ENCODE results near the gene NCAPH2.
"Not testable (repeated sequence)": the region's sequence is repeated elsewhere in the genome, so short reads cannot be mapped to it uniquely, and the experiment has no call there.

The NCAPH2 gene

GRCh38 chr22:50519151-50519550 is 11.1 kb downstream of the NCAPH2 start:
- no peak for DNase-seq (ENCODE audit: low read depth)

- DNase-seq (ENCODE audit: low read depth): not testable (repeated sequence)
Measured at GRCh38 chr22:50520184-50520583, 12.2 kb downstream of the NCAPH2 start.

- DNase-seq (ENCODE audit: low read depth): no peak
Measured at GRCh38 chr22:50520826-50521453, 12.9 kb downstream of the NCAPH2 start.

- DNase-seq (ENCODE audit: low read depth): no peak
Measured at GRCh38 chr22:50521710-50522109, 13.7 kb downstream of the NCAPH2 start.

DNA sequence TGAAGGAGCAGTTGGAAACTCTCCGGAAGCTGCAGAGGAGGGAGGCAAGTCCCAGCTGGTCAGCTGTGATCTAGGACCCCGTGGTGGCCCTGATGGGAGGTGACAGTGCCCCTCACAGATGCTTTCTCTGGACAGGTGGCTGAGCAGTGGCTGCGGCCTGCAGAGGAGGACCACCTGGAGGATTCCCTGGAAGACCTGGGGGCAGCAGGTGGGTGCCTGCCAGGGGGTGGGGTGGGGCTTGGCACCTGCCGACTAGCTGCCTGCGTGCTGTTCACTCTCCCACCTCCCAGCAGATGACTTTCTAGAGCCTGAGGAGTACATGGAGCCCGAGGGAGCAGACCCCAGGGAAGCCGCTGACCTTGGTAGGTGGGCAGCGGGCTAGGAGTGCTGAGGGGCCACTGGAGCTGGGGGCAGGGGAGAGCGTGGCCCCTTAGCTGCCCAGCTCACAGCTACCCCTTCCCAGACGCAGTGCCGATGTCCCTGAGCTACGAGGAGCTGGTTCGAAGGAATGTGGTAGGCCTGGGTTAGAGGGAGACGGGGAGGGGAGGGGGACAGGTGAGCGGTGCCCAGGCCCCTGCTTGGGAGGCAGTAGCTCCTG is 14.3 kb downstream of the NCAPH2 start:
- no peak for DNase-seq (ENCODE audit: low read depth)

GRCh38 chr22:50522806-50523438 is 14.9 kb downstream of the NCAPH2 start:
- no peak for DNase-seq (ENCODE audit: low read depth)

- no peak for DNase-seq (ENCODE audit: low read depth)
Measured at GRCh38 chr22:50523458-50523805, 15.4 kb downstream of the NCAPH2 start.

DNA sequence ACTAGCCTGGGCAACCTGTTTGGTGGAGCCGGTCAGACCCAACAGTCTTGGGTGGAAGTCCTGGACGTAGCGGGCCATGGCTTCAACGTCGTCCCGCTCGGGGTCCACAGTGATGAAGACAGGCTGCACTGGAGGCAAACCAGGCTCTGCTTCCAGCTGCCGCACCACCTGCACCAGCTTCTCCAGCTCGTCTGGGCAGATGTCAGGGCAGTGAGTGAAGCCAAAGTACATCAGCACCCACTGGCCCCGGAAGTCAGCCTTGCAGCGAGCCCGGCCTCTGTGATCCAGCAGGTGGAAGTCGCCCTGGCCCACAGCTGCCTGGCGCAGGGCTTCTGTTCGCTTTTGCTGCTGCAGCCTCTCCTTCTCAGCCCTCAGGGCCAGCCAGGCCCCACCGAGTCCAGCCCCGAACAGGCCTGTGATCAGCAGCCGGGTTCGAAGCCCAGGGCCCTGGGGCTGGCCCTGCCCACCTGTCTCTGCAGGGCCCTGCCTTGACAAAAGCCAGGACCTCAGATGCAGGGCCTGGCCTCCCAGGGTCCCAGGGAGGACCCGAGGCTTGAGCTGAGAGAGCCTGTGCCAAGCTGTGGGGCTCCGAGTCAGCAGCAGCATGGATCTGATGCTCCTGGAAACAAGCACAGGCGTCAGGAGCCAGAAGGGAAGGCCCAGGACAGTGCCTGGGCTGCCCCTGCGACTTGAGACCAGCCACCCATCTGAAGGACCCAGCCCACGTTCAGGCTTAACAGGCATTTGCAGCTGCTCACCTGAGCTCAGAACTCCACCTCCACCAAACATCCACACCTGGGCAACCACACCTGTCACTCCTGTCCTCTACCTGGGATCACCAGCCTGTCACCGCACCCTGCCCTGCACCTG is 16.0 kb downstream of the NCAPH2 start:
- DNase-seq (ENCODE audit: low read depth): no peak

DNA sequence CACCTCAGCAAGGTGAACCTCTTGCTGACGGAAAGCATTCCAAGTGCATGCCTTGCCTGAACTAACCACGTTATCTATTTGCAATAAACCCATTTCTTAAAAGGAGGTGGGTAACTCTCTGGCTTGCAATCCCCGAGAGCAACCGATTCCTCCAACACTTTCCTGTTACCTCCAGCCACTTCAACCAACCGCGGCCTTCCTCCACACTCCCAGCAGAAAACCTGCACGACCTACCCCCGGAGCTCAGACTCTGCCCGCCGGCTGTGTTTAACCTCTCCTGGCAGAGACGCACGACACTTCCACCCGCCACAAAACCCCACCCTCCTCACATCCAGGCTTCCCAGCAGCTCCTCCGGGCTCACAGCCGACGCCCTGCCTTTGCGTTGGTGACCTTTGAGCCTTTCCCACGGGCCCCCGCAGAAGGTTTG is 16.7 kb downstream of the NCAPH2 start:
- DNase-seq (ENCODE audit: low read depth): no peak

DNA sequence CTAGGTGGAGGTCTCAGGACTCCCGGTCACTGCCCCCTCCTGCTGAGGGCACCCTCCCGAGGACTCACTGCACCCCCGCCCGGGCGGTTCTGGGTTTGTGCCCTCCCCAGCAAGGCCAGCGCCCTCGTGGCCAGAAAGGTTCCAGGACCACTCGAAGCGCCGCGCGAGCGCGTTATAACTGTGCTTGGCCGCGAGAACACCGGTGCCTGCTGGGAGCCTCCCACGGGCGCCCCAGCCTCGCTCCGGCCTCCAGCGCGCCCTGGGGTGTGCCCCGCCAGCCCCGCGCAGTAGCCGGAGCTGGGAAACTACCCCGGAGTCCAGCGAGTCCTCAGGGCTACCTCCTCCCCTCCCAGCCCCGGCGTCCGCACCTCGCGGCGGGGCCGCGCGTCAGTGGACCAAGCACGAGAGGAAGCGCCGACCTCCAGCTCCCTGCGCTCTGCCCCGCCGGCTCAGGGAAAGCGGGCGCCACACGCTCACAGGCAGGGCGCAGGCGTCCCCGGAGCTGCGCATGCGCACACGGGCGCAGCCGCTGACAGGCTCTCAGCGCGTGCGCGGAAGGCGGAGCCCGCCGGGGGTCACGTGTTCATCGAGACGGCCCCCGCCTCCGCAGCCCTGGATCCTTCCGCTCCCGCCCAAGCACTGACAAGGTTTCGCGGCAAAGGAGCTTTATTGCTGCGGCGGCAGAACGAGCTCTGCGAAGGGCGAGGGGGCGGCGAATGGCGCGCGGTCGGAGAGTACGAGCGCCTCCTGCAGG is 17.3 kb downstream of the NCAPH2 start, which contains the start of gene SCO2:
TSS of gene SCO2 (minus strand) at position 495 of the 754 bp plus-strand sequence. CDS start 1,187 bp downstream, outside the sequence.
- DNase-seq (ENCODE audit: low read depth): peak; percentile 96

- no peak for DNase-seq (ENCODE audit: low read depth)
Measured at GRCh38 chr22:50525858-50526107, 17.8 kb downstream of the NCAPH2 start.

- DNase-seq (ENCODE audit: low read depth): peak; percentile 64
Measured at GRCh38 chr22:50526108-50526833, 18.2 kb downstream of the NCAPH2 start.

DNA sequence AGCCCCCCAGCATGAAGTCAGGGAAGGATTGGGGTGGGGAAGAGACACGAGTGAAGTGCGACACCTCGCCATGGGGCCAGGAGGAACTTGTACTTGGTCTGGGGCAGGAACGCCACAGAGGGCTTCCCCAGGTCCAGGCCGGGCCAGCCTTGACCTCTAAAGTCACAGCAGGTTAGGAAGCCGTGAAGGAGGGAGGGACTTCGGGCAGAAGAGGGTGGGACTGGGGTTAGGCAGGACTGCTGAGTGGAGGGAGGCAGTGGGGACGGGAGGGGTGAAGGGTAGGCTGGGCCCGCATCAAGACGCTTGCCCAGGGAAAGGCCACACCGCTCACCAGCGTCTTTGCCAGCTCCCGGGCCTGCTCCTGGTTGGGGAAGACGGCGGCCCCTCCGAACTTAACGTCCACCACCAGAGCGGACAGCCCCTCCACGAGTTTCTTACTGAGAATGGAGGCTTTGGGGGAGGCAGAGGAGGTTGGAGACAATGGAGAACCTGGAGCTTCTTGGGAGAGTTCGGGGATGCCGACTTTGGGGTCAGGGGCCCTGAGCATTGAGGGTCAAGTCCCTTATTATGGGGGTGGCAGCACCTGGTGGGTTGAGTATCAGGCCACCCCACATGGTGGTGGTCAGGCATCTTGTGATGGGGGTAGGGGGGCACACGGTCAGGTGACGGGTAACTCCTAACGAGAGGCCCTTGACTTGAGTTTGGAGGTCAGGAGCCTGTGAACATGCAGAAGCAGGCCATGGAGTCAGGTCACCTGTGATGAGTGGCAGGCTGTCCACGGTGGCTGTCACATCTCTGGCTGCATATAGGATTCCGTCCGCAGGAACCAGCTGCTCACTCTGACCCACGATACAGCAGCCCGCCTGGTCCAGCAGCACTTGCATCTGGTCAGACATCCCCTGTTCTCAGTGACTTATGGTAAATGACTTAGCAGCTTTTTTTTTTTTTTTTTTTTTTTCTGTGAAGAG is 19.1 kb downstream of the NCAPH2 start:
- peak; percentile 65 for DNase-seq (ENCODE audit: low read depth)

DNA sequence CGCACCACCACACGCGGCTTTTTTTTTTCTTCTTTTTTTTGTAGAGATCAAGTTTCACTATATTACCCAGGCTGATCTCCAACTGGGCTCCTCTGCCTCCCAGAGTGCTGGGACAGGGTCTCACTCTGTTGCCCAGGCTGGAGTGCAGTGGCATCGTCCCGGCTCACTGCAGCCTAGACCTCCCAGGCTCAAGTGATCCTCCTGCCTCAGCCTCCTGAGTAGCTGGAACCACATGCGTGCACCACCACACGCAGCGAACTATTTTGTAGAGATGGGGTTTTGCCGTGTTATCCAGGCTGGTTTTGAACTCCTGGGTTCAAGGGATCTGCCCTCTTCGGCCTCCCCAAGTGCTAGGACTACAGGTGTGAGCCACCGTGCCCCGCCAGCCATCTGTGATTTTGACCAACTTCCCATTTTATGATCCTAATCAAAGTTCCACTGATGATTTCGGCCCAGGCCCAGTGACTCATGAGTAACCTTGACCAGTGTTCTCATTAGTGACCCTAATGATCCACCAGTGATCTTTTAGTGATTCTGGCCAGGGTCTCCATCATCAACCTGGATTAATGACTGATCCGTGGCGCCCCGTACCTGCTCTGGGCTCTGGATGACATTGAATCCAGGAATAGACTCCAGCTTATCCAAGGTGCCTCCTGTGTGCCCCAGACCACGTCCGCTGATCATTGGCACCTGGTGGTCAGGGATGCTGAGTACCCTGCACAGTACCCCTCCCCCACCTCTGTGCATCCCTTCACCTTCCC is 20.1 kb downstream of the NCAPH2 start:
- DNase-seq (ENCODE audit: low read depth): no peak

GRCh38 chr22:50528682-50529415 is 20.8 kb downstream of the NCAPH2 start:
- no peak for DNase-seq (ENCODE audit: low read depth)

DNA sequence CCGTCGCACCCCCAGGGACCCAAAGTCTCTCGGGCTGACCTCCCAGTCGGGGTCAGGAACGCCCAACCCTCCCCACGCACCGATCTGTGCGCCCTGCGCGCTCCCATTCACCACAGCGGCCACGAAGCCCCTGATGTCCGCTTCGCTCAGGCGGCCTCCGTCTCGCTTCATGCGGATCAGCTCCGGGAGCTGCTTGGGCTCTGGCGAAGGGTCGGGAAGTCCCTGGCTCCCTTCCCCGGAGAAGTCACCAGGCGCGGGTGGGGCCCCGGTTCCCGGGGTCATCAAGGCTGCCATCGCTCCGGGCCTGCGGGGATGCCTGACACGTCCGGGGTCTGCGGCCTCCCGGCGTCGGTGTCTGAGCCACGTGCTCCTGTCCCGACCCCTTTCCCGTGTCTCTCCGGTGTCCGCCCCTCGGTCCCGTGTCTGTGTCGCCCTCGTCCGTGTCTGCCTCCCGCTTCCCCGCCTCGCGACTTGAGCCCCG is 21.4 kb downstream of the NCAPH2 start:
- no peak for DNase-seq (ENCODE audit: low read depth)

DNA sequence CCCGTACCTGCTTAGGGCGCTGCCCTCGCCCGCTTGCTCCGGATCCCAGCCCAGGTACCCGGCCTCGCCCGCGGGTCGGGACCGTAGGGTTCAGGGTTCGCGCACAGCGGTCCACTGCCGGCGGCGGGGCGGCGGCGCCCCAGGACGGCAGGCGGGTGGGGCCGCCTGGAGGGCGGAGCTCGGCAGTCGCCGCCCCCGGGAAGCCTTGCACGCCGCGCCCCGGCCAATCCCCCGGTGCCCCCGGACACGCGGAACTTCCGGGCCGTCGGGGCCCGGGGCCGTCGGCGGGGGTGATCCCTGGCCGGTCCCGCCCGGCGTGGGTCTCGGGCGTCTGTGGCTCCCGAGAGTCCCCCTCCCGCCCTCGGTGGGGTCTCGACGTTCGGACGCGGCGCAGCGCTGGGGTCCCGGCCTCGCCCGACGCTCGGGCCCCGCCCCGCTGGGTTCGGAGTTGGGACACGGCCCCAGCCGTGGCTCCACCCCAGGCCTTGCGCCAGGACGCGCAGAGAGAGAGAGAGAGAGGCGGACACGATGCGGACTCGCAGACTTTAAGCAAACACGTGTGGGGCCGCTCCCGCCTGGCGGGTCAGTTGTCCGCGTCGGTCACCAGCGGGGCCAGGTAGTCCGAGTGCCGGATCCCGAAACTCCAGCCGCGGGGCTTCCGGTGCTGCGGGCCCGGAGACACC is 22.0 kb downstream of the NCAPH2 start, which contains the start of gene TYMP:
TSS of gene TYMP (minus strand) at position 116 of the 683 bp plus-strand sequence. CDS start 303 bp downstream, outside the sequence.
- DNase-seq (ENCODE audit: low read depth): peak; percentile 89

GRCh38 chr22:50530580-50530876 is 22.5 kb downstream of the NCAPH2 start:
- no peak for DNase-seq (ENCODE audit: low read depth)
